ENCODE results near the gene PDE4B.
"Not testable (repeated sequence)": the region's sequence is repeated elsewhere in the genome, so short reads cannot be mapped to it uniquely, and the experiment has no call there.

Gene PDE4B

DNA sequence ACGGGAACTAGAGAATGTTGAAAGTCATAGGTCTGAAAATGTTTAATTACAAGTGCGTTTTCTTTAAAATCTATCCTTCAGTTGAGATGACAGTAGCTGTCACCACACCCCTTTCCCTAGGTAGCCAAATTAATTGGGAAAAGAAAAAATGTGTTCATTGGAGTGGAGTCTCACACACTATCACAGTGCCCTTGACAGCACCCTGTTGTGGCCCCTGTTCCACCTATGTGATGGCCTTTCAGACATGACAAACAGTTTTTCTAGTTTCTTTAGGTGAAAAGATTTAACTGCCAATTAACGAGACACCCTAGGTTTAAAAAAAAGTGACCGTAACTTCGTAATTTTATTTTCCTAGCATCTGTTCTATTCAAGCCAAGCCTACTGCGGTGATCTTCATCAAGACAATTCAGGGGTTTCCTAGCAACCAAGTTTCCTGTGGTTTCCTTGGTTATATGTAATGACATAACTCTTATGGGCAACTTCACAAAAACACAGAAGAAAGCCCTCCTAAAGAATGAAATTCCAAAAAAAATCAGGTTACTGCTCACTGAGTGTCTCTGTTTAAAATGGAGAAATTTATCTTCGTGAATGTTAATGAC is 298.3 kb downstream of the PDE4B start:
- no peak overlapping the region for H3K4me2 ChIP-seq (ENCODE audit: low read length)
- H3K79me2 ChIP-seq (ENCODE audit: low read length) = no peaks in the 10 kb centered on the region
- no peak overlapping the region for H3K9ac ChIP-seq (ENCODE audit: low read length)
- H3K27ac ChIP-seq (ENCODE audit: low read length) = no peak overlapping the region
- H3K4me3 ChIP-seq (ENCODE audit: low read length) = no peak overlapping the region
- no peaks in the 10 kb centered on the region for H3K4me1 ChIP-seq (ENCODE audit: low read length)
- TF ChIP-seq EZH2phosphoT487 (IDR thresholded peaks at IDR 0.05; ENCODE audit: low read depth) = no peak
- TF ChIP-seq, protein P1, sequence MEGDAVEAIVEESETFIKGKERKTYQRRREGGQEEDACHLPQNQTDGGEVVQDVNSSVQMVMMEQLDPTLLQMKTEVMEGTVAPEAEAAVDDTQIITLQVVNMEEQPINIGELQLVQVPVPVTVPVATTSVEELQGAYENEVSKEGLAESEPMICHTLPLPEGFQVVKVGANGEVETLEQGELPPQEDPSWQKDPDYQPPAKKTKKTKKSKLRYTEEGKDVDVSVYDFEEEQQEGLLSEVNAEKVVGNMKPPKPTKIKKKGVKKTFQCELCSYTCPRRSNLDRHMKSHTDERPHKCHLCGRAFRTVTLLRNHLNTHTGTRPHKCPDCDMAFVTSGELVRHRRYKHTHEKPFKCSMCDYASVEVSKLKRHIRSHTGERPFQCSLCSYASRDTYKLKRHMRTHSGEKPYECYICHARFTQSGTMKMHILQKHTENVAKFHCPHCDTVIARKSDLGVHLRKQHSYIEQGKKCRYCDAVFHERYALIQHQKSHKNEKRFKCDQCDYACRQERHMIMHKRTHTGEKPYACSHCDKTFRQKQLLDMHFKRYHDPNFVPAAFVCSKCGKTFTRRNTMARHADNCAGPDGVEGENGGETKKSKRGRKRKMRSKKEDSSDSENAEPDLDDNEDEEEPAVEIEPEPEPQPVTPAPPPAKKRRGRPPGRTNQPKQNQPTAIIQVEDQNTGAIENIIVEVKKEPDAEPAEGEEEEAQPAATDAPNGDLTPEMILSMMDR (IDR thresholded peaks at IDR 0.05; ENCODE audit: low read depth, low read length) = no peak
- H3K9me3 ChIP-seq (ENCODE audit: insufficient read depth, low read length) = no peaks in the 10 kb centered on the region
- H3K27me3 ChIP-seq (ENCODE audit: low read depth, low read length) = no peaks in the 10 kb centered on the region
- no peaks in the 10 kb centered on the region for H3K36me3 ChIP-seq (replicated peaks; ENCODE audit: low read depth, low read length)
- no peak overlapping the region for H2AFZ ChIP-seq (ENCODE audit: low read depth, low read length)
- H4K20me1 ChIP-seq (ENCODE audit: insufficient read depth, low read length) = no peaks in the 10 kb centered on the region

- no peak overlapping the region for H3K9ac ChIP-seq (ENCODE audit: low read length)
- H3K4me2 ChIP-seq (ENCODE audit: low read length) = no peak overlapping the region
- H3K79me2 ChIP-seq (ENCODE audit: low read length) = no peaks in the 10 kb centered on the region
- no peaks in the 10 kb centered on the region for H3K36me3 ChIP-seq (replicated peaks; ENCODE audit: low read depth, low read length)
- H3K4me3 ChIP-seq (ENCODE audit: low read length) = no peak overlapping the region
- no peaks in the 10 kb centered on the region for H4K20me1 ChIP-seq (ENCODE audit: insufficient read depth, low read length)
- H3K27me3 ChIP-seq (ENCODE audit: low read depth, low read length) = no peaks in the 10 kb centered on the region
- TF ChIP-seq, protein P1 (IDR thresholded peaks at IDR 0.05; ENCODE audit: low read depth, low read length) = no peak
- no peak for TF ChIP-seq EZH2phosphoT487 (IDR thresholded peaks at IDR 0.05; ENCODE audit: low read depth)
- H3K9me3 ChIP-seq (ENCODE audit: insufficient read depth, low read length) = no peaks in the 10 kb centered on the region
- H2AFZ ChIP-seq (ENCODE audit: low read depth, low read length) = no peak overlapping the region
- H3K4me1 ChIP-seq (ENCODE audit: low read length) = no peaks in the 10 kb centered on the region
- H3K27ac ChIP-seq (ENCODE audit: low read length) = no peak overlapping the region
Measured at GRCh38 chr1:66095190-66095589, 302.5 kb downstream of the PDE4B start.

DNA sequence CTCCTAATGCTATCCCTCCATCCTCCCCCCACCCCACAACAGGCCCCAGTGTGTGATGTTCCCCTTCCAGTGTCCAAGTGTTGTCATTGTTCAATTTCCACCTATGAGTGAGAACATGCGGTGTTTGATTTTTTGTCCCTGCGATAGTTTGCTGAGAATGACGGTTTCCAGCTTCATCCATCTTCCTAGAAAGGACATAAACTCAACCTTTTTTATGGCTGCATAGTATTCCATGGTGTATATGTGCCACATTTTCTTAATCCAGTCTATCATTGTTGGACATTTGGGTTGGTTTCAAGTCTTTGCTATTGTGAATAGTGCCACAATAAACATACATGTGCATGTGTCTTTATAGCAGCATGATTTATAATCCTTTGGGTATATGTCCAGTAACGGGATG is 308.3 kb downstream of the PDE4B start:
- H3K9ac ChIP-seq (ENCODE audit: low read length); H3K27ac ChIP-seq (ENCODE audit: low read length); H2AFZ ChIP-seq (ENCODE audit: low read depth, low read length); H3K36me3 ChIP-seq (replicated peaks; ENCODE audit: low read depth, low read length); H4K20me1 ChIP-seq (ENCODE audit: insufficient read depth, low read length); H3K27me3 ChIP-seq (ENCODE audit: low read depth, low read length); H3K79me2 ChIP-seq (ENCODE audit: low read length); H3K4me1 ChIP-seq (ENCODE audit: low read length); H3K4me2 ChIP-seq (ENCODE audit: low read length); H3K9me3 ChIP-seq (ENCODE audit: insufficient read depth, low read length); H3K4me3 ChIP-seq (ENCODE audit: low read length): not testable (repeated sequence)

DNA sequence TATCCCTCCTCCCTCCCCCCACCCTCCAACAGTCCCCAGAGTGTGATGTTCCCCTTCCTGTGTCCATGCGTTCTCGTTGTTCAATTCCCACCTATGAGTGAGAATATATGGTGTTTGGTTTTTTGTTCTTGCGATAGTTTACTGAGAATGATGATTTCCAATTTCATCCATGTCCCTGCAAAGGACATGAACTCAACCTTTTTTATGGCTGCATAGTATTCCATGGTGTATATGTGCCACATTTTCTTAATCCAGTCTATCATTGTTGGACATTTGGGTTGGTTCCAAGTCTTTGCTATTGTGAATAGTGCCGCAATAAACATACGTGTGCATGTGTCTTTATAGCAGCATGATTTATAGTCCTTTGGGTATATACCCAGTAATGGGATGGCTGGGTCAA is 311.4 kb downstream of the PDE4B start:
- H4K20me1 ChIP-seq (ENCODE audit: insufficient read depth, low read length); H3K79me2 ChIP-seq (ENCODE audit: low read length); H3K36me3 ChIP-seq (replicated peaks; ENCODE audit: low read depth, low read length); H3K4me1 ChIP-seq (ENCODE audit: low read length); H3K9me3 ChIP-seq (ENCODE audit: insufficient read depth, low read length); H3K27ac ChIP-seq (ENCODE audit: low read length); H3K27me3 ChIP-seq (ENCODE audit: low read depth, low read length); H3K9ac ChIP-seq (ENCODE audit: low read length); H3K4me3 ChIP-seq (ENCODE audit: low read length); H2AFZ ChIP-seq (ENCODE audit: low read depth, low read length); H3K4me2 ChIP-seq (ENCODE audit: low read length): not testable (repeated sequence)

DNA sequence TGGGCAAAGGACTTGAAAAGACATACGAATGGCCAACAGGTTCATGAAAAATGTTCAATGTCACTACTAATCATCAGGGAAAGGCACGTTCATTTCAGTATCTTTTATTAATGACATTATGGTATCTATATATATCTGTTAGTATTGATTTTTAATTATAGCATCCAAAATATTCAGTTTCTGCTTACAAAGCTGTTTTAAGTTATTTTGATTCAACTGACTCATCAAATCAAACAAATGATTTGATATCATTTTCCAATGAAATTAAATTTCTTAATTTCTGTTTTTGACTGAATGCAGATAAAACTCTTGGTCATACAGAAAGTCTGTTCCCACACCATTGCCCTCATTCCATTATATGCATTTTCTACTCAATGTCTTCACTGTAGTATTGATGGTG is 315.9 kb downstream of the PDE4B start:
- TF ChIP-seq, protein P1 (IDR thresholded peaks at IDR 0.05; ENCODE audit: low read depth, low read length) = no peak
- no peak for TF ChIP-seq EZH2phosphoT487 (IDR thresholded peaks at IDR 0.05; ENCODE audit: low read depth)
- no peak overlapping the region for H2AFZ ChIP-seq (ENCODE audit: low read depth, low read length)

More for the DNA sequence above, 315.9 kb downstream of the PDE4B start:
- H4K20me1 ChIP-seq (ENCODE audit: insufficient read depth, low read length) = no peaks in the 10 kb centered on the region
- H3K79me2 ChIP-seq (ENCODE audit: low read length) = no peaks in the 10 kb centered on the region
- no peak overlapping the region for H3K27ac ChIP-seq (ENCODE audit: low read length)
- no peak overlapping the region for H3K9ac ChIP-seq (ENCODE audit: low read length)
- no peaks in the 10 kb centered on the region for H3K9me3 ChIP-seq (ENCODE audit: insufficient read depth, low read length)
- no peaks in the 10 kb centered on the region for H3K27me3 ChIP-seq (ENCODE audit: low read depth, low read length)
- no peaks in the 10 kb centered on the region for H3K4me1 ChIP-seq (ENCODE audit: low read length)
- H3K4me2 ChIP-seq (ENCODE audit: low read length) = no peak overlapping the region
- H3K36me3 ChIP-seq (replicated peaks; ENCODE audit: low read depth, low read length) = no peaks in the 10 kb centered on the region
- H3K4me3 ChIP-seq (ENCODE audit: low read length) = no peak overlapping the region
